ENCODE results near the gene LAMA3.

The LAMA3 gene

GRCh38 chr18:23879544-23879943 is 190.3 kb downstream of the LAMA3 start:
- no peak for DNase-seq (ENCODE audit: low spot score)

DNA sequence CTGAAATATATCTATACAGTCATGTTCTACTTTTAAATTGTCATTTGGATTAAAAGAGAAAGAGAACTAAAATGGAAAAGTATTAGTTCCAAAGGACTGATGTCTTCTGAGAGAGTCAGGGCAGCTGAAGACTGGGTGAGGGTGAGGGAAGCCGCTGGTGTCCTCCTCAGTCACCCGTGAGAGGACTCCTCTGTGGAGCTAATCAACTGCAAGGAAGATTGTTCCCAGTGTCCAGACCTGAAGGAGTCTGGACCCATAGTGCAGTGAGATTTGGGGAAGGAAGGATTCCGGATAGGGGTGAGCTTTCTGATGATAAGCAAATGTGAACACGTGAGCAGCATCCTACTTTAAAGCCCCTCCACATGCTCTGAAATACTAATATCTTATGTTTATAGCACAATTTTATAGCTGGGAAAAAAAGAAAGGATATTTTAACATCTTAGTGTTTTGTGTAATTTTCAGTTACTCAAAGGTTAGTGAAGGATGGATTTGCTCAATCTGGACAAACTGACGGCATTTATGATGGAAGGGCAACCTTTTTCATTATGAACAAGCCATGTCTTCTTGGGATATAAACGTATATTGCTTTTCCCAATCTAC is 190.8 kb downstream of the LAMA3 start:
- DNase-seq (ENCODE audit: low spot score) = no peak

DNA sequence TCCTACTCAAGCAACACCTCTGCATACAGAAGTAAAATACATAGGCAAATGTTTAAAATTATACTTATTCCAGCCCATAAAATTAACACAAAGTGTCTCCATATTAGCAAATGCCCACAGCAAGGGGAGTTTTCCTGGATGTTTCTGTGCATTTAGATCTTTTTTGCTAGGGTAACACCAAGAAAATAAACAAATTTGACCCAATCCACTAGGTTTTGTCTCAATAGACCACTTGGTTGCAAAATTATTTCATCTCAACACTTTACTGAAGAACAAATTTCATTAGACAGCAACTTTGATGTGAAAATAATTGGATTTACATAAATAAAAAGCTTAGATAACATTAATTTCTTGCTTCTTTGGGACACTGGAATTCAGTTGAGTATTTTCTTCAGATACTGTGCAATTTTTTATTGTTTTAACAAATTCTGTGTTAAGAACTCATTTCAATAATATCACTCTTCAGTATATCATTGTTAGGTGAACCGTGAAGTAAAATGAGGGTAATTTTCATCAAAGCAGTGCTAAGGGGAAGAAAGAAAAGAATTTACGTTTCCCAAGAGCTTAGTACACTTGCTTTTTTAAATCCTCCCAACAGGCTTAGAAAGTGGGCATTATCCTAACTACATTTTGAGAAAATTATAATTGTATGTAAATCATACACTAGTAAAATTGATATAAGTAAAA is 191.8 kb downstream of the LAMA3 start:
- DNase-seq (ENCODE audit: low spot score) = no peak

GRCh38 chr18:23881778-23882177 is 192.5 kb downstream of the LAMA3 start:
- no peak for DNase-seq (ENCODE audit: low spot score)

- DNase-seq (ENCODE audit: low spot score) = no peak
Measured at GRCh38 chr18:23882616-23883276, 193.5 kb downstream of the LAMA3 start.

DNA sequence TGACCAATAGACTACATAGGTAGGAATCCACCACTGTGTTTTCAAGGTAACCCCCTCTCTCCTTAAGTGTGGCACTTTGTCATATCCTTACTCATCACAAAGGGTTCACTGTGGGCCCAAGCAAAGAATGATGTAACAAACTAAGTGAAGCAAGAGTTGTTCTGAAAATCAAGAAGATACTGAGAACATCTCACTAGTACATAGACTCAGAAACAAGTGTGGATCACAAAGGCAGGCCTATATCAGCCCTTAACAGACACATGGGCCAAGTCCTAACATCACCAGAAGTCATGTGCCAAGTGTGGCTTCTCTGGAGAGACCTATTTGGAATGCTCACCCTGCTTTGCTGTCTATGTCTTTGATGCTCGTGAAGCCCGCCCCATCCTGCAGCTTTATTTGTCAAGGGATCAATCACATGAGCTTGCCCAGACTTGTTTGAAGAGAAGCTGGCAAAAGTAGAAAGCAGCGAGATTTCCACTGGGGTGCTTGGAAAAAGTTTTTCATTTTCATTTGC is 194.1 kb downstream of the LAMA3 start:
- no peak for DNase-seq (ENCODE audit: low spot score)

DNA sequence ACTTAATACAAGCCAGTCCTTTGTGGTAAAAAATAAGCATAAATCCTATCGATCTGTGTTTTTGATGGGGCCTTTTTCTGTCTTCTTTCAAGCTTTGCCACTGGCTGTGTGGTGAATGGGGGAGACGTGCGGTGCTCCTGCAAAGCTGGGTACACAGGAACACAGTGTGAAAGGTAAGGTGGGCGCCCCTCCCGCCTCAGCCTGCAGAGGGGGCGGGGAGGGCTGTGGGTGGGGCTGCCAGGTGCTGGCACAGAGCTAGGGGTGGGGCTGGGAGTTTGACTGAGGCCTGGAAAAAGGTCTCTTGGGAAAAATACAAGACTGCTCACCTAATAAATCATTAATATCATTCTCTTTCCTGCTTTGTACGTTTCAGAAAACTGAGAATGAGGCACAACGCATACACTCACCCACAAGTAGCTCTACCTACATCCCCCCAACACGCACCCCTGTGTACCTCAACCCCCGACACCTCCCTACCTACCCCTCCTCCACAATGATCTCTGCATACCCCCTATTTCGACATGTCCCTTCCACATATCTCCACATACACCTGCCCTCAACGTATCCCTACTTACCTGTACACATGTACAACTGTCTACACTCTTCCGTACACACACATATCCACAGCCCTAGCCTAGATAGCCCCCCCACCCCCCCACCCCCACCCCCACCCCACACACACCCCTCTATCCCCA is 195.6 kb downstream of the LAMA3 start:
- DNase-seq (ENCODE audit: low spot score) = no peak

- DNase-seq (ENCODE audit: low spot score) = peak; percentile 28
Measured at GRCh38 chr18:23885750-23886149, 196.5 kb downstream of the LAMA3 start.

- DNase-seq (ENCODE audit: low spot score) = no peak
Measured at GRCh38 chr18:23887035-23887434, 197.8 kb downstream of the LAMA3 start.

GRCh38 chr18:23887493-23887892 is 198.2 kb downstream of the LAMA3 start:
- DNase-seq (ENCODE audit: low spot score) = no peak

GRCh38 chr18:23888881-23889280 is 199.6 kb downstream of the LAMA3 start:
- no peak for DNase-seq (ENCODE audit: low spot score)

DNA sequence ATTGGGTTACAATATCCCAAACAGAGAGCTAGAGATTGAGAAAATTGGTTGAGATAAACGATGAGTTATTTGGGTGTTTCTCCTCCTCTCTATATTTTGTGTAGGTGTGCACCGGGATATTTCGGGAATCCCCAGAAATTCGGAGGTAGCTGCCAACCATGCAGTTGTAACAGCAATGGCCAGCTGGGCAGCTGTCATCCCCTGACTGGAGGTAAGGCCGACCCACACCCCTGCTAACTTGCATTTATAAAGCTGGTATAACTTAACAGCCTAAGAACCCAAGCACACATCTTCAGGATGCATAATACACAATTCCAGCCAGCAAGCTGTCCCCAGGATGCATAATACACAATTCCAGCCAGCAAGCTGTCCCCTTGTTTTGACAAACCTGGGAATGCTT is 200.7 kb downstream of the LAMA3 start:
- no peak for DNase-seq (ENCODE audit: low spot score)

DNA sequence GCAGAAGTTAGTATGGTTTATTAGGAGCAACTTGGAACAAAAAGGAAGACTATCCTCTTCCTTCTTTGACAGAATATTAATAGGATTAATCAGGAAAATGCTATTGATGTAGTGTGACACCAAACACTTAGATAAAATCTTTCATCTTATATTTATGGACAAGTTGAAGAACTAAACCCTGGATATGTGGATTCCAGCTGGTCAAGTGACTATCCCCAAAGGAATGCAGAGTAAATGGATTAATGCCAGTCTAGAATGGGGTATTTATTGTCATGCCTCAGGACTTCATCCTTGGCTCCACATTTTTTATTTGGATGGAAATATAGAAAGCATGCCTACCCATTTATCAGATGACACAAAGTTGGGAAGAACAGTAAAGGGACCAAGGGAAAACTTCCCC is 201.3 kb downstream of the LAMA3 start:
- no peak for DNase-seq (ENCODE audit: low spot score)

- DNase-seq (ENCODE audit: low spot score) = no peak
Measured at GRCh38 chr18:23893653-23894052, 204.4 kb downstream of the LAMA3 start.

DNA sequence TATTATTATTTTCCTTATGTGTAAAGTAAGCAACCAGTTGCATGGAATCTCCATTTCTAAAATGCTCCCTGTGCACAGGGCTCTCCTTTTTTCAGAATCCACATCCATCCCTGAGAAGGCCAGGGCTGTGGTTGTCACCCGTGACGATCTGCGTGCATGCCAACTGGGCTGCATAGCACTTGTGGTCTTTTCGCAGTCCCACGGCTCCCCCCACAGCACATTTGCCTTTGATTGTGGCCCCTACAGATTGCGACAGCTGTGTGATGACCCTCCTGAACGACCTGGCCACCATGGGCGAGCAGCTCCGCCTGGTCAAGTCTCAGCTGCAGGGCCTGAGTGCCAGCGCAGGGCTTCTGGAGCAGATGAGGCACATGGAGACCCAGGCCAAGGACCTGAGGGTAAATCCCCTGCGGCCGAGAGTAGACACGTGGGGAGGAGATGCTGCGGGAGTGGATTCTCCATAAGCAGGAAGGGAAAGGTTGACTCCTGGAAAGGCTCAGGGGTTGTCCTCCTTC is 205.5 kb downstream of the LAMA3 start:
- DNase-seq (ENCODE audit: low spot score) = no peak

- DNase-seq (ENCODE audit: low spot score) = no peak
Measured at GRCh38 chr18:23897291-23897690, 208.0 kb downstream of the LAMA3 start.

GRCh38 chr18:23897733-23898132 is 208.5 kb downstream of the LAMA3 start:
- DNase-seq (ENCODE audit: low spot score) = no peak

DNA sequence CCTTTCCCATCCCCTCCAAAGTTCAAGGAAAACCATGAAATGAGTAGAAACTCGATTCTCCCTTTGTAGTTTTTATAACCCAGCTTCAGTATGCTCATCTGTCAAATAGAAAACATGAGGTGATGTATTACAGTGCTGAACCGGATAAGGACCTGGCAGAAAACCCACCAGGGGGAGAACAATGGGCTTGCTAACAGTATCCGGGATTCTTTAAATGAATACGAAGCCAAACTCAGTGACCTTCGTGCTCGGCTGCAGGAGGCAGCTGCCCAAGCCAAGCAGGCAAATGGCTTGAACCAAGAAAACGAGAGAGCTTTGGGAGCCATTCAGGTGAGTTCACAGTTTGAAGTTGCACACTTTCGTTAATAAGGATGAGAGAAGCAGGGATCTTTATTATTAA is 211.7 kb downstream of the LAMA3 start:
- DNase-seq (ENCODE audit: low spot score) = no peak

GRCh38 chr18:23902396-23902795 is 213.1 kb downstream of the LAMA3 start:
- no peak for DNase-seq (ENCODE audit: low spot score)

DNA sequence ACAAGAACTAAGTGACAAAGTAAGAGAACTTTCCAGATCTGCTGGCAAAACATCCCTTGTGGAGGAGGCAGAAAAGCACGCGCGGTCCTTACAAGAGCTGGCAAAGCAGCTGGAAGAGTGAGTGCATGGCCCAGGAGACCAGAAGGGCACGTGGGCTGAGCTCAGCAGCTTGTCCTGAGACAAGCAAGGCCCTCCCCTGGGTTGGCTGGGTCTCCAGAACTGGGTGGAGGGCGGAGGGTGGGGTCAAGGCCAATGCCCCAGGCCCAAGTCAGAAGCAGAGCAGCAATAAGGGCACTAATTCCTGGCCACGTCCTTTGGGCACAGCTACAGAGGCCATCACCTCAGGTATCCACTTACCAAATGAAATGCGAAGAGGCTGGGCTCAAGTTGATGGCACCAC is 214.7 kb downstream of the LAMA3 start:
- DNase-seq (ENCODE audit: low spot score) = no peak

- no peak for DNase-seq (ENCODE audit: low spot score)
Measured at GRCh38 chr18:23906658-23907057, 217.4 kb downstream of the LAMA3 start.

- DNase-seq (ENCODE audit: low spot score) = no peak
Measured at GRCh38 chr18:23908827-23909226, 219.6 kb downstream of the LAMA3 start.

DNA sequence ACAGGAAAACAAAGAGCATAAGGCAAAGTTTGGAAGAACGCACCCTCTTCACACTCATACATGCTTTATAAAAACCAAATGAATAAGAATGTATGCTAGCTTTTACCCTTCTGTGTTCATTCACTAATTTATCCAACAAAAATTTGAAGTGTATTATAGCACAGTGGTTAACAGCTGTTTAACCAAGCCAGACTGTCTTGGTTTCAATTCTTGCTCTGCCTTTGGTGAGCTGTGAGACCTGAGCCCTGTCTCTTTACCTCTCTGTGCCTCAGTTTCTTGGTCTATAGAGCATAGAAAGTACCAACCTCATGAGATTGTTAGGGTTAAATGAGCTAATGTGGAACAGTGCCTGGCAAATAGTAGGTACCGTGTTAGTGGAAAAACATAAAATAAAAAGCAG is 220.8 kb downstream of the LAMA3 start:
- no peak for DNase-seq (ENCODE audit: low spot score)
